ENCODE data around the gene SEPSECS.

Gene SEPSECS

DNA sequence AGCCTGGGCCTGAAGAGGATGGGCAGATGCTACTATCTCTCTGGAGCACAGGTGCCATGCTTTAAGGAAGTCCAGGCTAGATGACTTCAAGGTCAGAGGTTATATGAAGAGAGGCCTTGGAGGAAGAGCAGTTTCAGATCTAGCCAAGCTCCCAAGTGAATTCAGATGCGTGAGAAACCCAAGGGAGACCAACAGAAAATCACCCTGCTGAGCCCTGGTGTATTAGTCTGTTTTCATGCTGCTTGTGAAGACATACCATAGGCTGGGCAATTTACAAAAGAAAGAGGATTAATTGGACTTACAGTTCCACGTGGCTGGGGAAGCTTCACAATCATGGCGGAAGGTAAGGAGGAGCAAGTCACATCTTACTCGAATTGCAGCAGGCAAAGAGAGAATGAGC, 81.7 kb downstream of the SEPSECS start:
- no peak for DNase-seq

DNA sequence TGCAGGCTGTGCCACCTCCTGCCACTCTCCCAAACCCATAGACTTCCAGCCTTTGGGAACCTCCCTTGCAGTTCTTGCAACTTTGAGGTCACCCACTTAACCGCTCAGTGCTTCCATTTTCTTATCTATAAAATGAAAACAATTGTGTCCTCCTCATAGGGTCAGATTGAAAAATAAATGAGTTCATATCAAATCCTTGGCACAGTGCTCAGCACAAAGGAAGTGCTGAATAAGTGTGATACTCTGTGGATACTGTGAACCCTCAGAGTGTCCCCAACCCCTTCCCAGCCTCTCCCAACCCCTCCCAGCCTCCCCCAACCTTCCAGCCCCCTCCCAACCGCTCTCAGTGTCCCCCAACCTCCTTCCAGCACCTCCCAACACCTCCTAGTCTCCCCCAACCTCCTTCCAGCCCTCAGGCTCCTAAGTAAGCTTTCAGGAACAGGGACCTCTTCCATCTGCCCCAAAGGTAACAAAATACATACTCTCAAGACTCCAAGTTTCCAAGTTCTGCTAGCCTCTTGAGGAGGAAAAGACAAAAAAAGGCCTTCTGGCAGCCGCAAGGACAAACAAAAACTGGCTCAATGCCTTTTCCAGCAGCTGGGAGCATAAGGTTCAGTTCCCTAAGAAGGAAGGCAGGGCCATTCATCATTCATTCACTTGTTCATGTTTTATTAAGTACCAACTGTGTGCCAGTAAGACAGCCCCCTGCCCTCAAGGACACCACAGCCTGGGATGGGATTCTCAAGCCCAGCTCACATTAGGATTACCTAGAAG, 83.4 kb downstream of the SEPSECS start:
- DNase-seq: no peak

GRCh38 chr4:25075851-25076250, 84.4 kb downstream of the SEPSECS start:
- no peak for DNase-seq

GRCh38 chr4:25075129-25075528, 85.1 kb downstream of the SEPSECS start:
- no peak for DNase-seq

- DNase-seq: no peak
Observed at GRCh38 chr4:25070545-25070944, 89.7 kb downstream of the SEPSECS start.

All from GDM1 (cell line).